Aorta (tissue), 5 donors: ENCODE results near the gene KNDC1. TPM values are rescaled to one million over a fixed set of nuclear protein-coding genes. Genes with fewer than 3 reads are reported as not detected.
"Not testable (repeated sequence)": the region's sequence is repeated elsewhere in the genome, so short reads cannot be mapped to it uniquely, and the experiment has no call there.

Source experiments
- ATAC-seq: fragments of 200-7000 bp; cut with Tn5 transposase; one replicate; pipeline ENCODE4 v1.9.1; 2022; ENCODE audit warnings: moderate library complexity; ENCODE audit not compliant: low FRiP score
- DNase-seq, 2 donors: peaks; one replicate each; pipeline ENCODE4 v3.0.0-alpha.2; 2020
- H3K27ac ChIP-seq, 2 donors: one replicate each; pipeline ENCODE4 v1.5.1; 2013; ENCODE audit warnings: low read length in 2 of 2, mild to moderate bottlenecking in 2 of 2, moderate library complexity in 2 of 2, control low read depth in 1 of 2, inconsistent platforms in 1 of 2, low read depth in 1 of 2
- H3K27me3 ChIP-seq, 2 donors: one replicate each; pipeline ENCODE4 v1.6.1; 2013; ENCODE audit warnings: control low read depth in 1 of 2, low read length in 1 of 2, mild to moderate bottlenecking in 1 of 2, moderate library complexity in 1 of 2; ENCODE audit not compliant: insufficient read depth in 2 of 2, control insufficient read depth in 1 of 2
- H3K36me3 ChIP-seq, 2 donors: one replicate each; pipeline ENCODE4 v1.6.1; 2013; ENCODE audit warnings: control low read depth in 1 of 2, low read length in 1 of 2, mild to moderate bottlenecking in 1 of 2; ENCODE audit not compliant: insufficient read depth in 2 of 2, control insufficient read depth in 1 of 2
- H3K4me1 ChIP-seq, 2 donors: one replicate each; pipeline ENCODE4 v1.6.1; 2013; ENCODE audit warnings: low read length in 2 of 2, control low read depth in 1 of 2, mild to moderate bottlenecking in 1 of 2, moderate library complexity in 1 of 2; ENCODE audit not compliant: insufficient read depth in 2 of 2, control insufficient read depth in 1 of 2
- H3K4me3 ChIP-seq, 2 donors: one replicate each; pipeline ENCODE4 v1.5.1; 2013; ENCODE audit warnings: low read length in 2 of 2, control low read depth in 1 of 2, mild to moderate bottlenecking in 1 of 2
- H3K9me3 ChIP-seq: one replicate; pipeline ENCODE4 v1.6.1; 2013; ENCODE audit warnings: mild to moderate bottlenecking, low read length; ENCODE audit not compliant: control insufficient read depth
- WGBS, 2 donors: extraction: QIAGEN DNeasy Blood & Tissue Kit; methylation state at CpG; one replicate each; pipeline ENCODE4 v1.1.7; 2013; 5-methylcytosine and 5-hydroxymethylcytosine counted together
- intact Hi-C, 2 donors: fragments of 100-400 bp; cut with DNase I; formaldehyde crosslinking; loops; one replicate each; pipeline versions ENCODE4 v1.14.2 to v1.15.0; 2022
- polyA plus RNA-seq, 2 donors: library from polyadenylated mRNA; stranded (reverse); fragments of 200-250 nt; gene quantifications; one replicate each; pipeline ENCODE4 v1.2.3, GENCODE V29; 2013
- total RNA-seq, 2 donors: library from RNA; stranded (reverse); fragmentation: NEBNext Ultra II Directional; extraction: Animal tissue kit (Norgen Biotek cat#: 25700); gene quantifications; one replicate each; pipeline ENCODE4 v1.2.1, GENCODE V29; 2021
- donor health status: healthy with polysubstance abuse.
- donor health status: Bipolar disorder and iron deficiency.
- donor health status: DM: no; HTN: no; CAD: no.
- donor health status: DM: no; HTN: no; CAD: no.
- donor health status: DM: yes; HTN: yes; CAD: no.

Gene KNDC1
- total and polyA plus RNA-seq, 4 donors: 0.05 to 0.36 (median 0.19) TPM

DNA sequence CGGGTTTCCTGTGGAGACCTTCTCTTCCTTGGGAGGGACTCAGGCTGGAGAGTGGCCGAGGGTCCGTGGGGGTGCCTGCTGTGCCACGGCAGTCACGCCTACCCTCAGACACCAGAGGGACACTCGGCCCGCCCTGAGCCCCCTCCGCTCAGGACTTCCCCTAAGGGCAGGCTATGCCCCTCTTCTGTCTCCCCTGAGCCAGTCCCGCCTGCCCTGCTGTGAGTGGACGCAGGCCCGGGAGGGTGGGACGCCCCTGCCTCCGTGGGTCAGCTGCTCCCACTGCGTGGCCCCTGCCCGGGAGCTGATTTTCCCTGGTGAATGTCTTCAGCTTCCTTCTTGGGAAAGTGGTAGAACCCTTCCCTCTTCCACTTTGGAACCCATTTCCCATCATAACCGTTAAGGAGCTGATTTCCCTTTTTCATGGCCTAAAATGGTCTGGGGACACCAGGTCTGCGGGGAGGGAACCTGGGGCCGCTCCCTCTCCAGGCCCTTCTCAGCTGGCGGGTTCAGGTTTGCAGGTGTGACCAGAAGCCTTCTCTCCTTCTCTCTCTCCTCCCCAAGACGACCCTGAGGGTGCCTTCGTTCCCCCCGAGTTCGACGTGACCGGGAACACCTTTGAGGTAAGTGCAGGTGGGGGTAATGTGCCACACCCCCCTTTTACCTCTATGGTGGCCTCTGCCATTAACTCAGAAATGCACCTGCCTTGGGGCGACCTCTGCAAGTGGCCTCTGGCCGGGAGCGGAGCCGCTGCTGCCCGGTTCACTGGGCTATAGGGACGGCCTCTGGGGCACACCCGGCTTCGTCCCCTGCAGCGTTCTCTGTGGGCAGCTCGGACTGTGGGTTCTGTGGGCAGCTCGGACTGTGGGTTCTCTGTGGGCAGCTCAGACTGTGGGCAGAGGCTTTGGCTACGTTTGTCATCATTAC lies 7.9 kb downstream of the KNDC1 start:
- Histone ChIP-seq H3K4me3 (no peak overlapping the region), H3K36me3 (no peaks in the 10 kb centered on the region), H3K27me3 (no peaks in the 10 kb centered on the region), H3K27ac (no peak overlapping the region), H3K4me1 (no peaks in the 10 kb centered on the region), H3K9me3 (no peaks in the 10 kb centered on the region)
- WGBS, 2 donors: 90 to 94% methylated on average over 30 to 37 of the region's 37 CpGs
- ATAC-seq (no peak), DNase-seq (peak; percentile 31 to 68)
- intact Hi-C loops: no loop called here

DNA sequence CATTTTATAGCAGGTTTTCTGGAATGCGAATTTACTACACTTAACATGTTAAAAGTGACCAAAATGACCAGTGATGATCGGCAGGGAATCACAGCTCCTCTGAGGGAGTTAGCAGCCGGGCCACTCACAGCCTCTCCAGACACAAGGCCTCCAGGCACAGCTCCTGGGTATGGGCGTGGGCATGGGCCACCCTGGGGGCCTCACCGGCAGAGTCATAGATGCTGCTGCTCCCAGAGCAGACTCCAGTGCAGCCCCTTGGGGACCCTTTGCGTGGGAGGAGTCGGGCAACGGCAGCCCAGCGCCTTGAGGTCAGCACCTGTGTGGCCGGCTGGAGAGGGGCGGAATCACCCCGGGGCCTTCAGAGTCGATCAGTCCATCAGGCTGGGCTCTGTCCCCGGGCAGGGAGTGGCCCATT lies 8.6 kb downstream of the KNDC1 start:
- intact Hi-C loops: no loop called here
- no peak for ATAC-seq
- WGBS, 2 donors: 88% methylated on average over 14 of the region's 14 CpGs
- Histone ChIP-seq H3K9me3 (no peaks in the 10 kb centered on the region), H3K27ac (no peak overlapping the region), H3K27me3 (no peaks in the 10 kb centered on the region), H3K4me1 (no peaks in the 10 kb centered on the region), H3K4me3 (no peak overlapping the region), H3K36me3 (no peaks in the 10 kb centered on the region)
- peak in 1 of 2 donors; percentile 37 for DNase-seq

DNA sequence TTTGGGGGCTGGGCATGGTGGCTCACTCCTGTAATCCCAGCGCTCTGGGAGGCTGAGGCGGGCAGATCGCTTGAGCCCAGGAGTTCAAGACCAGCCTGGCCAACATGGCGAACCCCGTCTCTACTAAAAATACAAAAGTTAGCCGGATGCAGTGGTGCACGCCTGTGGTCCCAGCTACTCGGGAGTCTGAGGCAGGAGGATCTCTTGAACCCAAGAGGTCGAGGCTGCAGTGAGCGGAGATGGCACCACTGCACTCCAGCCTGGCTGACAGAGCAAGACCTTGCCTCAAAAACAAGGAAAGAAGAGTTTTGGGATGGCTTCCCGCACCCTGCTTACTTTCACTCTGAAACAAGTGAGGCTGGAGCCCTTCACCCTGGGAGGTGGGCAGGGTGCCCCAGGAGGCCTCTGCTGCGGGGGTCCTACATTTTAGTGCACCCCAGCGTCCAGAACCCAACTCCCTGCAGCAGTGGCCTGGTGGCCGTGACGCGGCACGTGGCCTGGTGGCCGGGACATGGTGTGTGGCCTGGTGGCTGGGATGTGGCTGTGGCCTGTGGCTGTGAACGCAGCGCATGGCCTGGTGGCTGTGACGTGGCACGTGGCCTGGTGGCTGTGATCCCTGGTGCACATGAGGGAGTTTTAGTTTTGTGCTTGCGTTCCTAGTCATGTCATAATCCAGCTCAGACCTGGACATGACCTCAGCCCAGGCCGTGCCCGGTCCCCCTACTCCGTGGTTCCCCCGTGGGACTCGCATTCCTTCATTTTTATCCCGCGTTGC lies 9.3 kb downstream of the KNDC1 start:
- no peaks in the 10 kb centered on the region for H3K36me3 ChIP-seq
- H3K4me1 ChIP-seq: no peaks in the 10 kb centered on the region
- intact Hi-C loops: no loop called here
- H3K9me3 ChIP-seq: no peaks in the 10 kb centered on the region
- 91 to 95% methylated on average over 30 of the region's 30 CpGs for WGBS, 2 donors
- no peaks in the 10 kb centered on the region for H3K27me3 ChIP-seq
- H3K27ac ChIP-seq: no peak overlapping the region
- ATAC-seq (no peak), DNase-seq (peak in 1 of 2 donors; percentile 27)
- no peak overlapping the region for H3K4me3 ChIP-seq

DNA sequence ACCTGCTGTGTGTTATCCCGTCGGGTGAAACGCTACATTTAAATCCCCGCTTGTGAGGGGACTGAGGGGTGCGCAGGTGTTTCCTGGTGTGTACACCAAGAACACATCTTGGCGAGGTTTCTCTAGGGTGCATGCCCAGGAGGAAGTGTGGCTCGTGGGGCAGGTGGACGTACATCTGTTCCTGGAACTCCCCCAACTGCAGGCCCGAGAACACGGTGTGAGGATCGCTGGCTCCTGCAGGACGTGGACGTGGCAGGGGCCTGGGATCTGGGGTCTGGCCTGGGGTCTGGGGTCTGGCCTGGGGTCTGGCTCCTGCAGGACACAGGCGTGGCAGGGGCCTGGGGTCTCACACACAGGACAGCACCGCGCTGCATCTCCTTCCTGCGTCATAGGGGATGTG lies 10.1 kb downstream of the KNDC1 start:
- Histone ChIP-seq H3K4me1 (no peaks in the 10 kb centered on the region), H3K27ac (no peak overlapping the region), H3K36me3 (no peaks in the 10 kb centered on the region), H3K9me3 (no peaks in the 10 kb centered on the region), H3K27me3 (no peaks in the 10 kb centered on the region), H3K4me3 (no peak overlapping the region)
- ATAC-seq (no peak), DNase-seq (peak in 1 of 2 donors; percentile 30)
- intact Hi-C loops: no loop called here
- WGBS, 2 donors: 91 to 94% methylated on average over 17 of the region's 17 CpGs

DNA sequence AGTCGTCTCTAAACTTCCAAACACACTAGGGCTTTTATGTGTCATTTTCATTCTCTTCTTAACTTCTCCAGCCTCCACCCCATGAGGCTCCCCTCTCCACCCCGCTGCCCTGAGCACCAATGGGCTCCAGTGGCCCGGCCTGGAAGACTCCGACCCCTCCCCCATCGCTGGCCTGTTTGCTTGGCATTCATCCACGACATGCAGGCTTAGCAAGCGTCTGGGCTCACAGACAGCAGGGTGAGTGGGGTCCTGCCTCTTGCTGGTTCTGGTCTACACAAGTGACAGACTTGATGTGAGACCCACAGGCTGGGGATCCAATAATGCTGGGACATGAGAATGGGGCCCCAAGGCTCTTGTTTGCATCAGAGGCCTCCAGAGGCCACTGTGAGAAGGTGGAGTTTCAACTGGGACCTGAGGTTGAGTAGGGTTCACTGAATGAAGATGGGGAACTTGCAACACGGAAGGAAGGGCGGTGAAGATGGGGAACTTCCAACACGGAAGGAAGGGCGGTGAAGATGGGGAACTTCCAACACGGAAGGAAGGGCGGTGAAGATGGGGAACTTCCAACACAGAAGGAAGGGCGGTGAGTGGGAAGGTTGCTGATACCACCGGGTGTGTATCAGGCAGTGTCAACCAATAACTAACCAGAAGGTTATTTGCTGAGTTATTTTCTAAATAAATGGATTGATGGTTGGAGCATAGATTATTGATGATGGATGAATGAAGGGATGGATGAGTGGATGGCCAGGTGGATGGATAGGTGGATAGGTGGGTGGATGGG lies 14.0 kb downstream of the KNDC1 start:
- H3K27ac ChIP-seq: no peak overlapping the region
- no peaks in the 10 kb centered on the region for H3K4me1 ChIP-seq
- H3K4me3 ChIP-seq: no peak overlapping the region
- no peaks in the 10 kb centered on the region for H3K27me3 ChIP-seq
- intact Hi-C loops: no loop called here
- ATAC-seq (no peak), DNase-seq (peak; percentile 24 to 55)
- 85 to 88% methylated on average over 15 of the region's 15 CpGs for WGBS, 2 donors
- no peaks in the 10 kb centered on the region for H3K9me3 ChIP-seq
- no peaks in the 10 kb centered on the region for H3K36me3 ChIP-seq

DNA sequence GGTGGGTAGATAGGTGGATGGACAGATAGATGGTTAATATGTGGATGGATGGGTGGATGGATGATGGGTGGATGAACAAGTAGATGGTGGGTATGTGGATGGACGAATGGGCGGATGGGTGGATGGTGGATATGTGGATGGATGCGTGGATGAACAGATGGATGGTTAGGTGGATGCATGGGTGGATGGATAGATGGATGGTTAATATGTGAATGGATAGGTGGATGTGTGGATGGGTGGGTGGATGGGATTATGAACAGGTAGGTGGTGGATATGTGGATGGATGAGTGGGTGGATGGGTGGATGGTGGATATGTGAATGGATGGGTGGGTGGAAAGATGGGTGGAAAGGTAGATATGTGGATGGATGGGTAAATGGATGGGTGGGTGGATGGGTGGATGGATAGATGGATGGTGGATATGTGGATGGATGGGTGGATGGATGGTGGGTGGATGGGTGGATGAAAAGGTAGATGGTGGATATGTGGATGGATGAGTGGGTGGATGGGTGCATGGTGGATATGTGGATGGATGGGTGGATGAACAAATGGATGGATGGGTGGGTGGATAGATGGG lies 14.8 kb downstream of the KNDC1 start:
- H3K4me3 ChIP-seq: no peak overlapping the region
- H3K36me3 ChIP-seq: no peaks in the 10 kb centered on the region
- H3K4me1 ChIP-seq: no peaks in the 10 kb centered on the region
- DNase-seq (no peak), ATAC-seq (no peak)
- H3K27me3 ChIP-seq: no peaks in the 10 kb centered on the region
- no peaks in the 10 kb centered on the region for H3K9me3 ChIP-seq
- intact Hi-C loops: no loop called here
- WGBS, 2 donors: 82 to 83% methylated on average over 3 of the region's 3 CpGs
- no peak overlapping the region for H3K27ac ChIP-seq

DNA sequence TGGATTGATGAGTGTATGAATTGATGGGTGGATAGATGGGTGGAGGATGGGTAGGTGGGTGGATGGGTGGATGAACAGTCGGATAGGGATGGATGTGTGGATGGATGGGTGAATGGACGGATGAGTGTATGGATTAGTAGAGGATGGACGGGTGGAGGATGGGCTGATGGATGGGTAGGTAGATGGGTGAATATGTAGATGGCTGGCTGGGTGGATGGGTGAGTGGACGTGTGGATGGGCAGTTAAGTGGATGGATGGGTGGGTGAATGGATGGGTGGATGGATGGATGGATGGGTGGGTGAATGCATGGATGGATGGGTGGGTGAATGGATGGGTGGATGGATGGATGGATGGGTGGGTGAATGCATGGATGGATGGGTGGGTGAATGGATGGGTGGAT lies 15.6 kb downstream of the KNDC1 start:
- WGBS, 2 donors: 90 to 93% methylated on average over 4 of the region's 4 CpGs
- H3K27me3 ChIP-seq, DNase-seq, H3K4me1 ChIP-seq, intact Hi-C loops, H3K36me3 ChIP-seq, H3K4me3 ChIP-seq, ATAC-seq, H3K27ac ChIP-seq, H3K9me3 ChIP-seq: not testable (repeated sequence)

DNA sequence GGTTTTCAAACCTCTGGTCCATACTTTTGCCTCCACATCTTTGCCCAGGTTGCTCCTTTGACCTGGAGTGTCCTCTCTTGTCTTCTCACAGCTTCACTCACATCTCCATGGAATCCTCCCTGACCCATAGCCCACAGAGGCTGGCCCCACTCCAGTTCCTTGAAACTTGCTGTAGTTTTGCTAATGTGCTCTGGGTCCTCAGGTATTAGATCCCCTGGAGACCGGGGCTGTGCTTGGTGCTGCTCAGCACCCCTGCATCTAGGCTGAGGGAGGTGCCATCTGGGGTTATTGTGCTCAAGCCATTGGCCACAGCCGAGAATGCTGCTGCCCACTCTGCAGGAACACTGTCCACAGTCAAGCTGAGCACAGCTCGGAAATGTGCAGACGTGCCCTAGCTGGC lies 16.5 kb downstream of the KNDC1 start:
- intact Hi-C loops: no loop called here
- 87% methylated on average over 4 of the region's 4 CpGs for WGBS, 2 donors
- H3K4me3 ChIP-seq: no peak overlapping the region
- no peaks in the 10 kb centered on the region for H3K4me1 ChIP-seq
- no peaks in the 10 kb centered on the region for H3K27me3 ChIP-seq
- DNase-seq (peak; percentile 14 to 50), ATAC-seq (no peak)
- no peaks in the 10 kb centered on the region for H3K9me3 ChIP-seq
- H3K27ac ChIP-seq: no peak overlapping the region
- no peaks in the 10 kb centered on the region for H3K36me3 ChIP-seq
